MM.1S (cell line): ENCODE data around the gene UBAC2.

Experiments
- EZH2 ChIP-seq: fragments of 300-600 bp; sonication (generic); optimal IDR thresholded peaks from 2 replicates; pipeline ENCODE3; 2017; ENCODE audit warnings: low read depth, mild to moderate bottlenecking, antibody characterized with exemption, low read length, mixed read lengths
- TF ChIP-seq, protein P1 (sequence below): fragments of 300-600 bp; sonication (generic); IDR thresholded peaks from 2 replicates; pipeline ENCODE4 v1.5.1; 2016; ENCODE audit warnings: antibody characterized with exemption, low read length, mixed read lengths

DNA sequence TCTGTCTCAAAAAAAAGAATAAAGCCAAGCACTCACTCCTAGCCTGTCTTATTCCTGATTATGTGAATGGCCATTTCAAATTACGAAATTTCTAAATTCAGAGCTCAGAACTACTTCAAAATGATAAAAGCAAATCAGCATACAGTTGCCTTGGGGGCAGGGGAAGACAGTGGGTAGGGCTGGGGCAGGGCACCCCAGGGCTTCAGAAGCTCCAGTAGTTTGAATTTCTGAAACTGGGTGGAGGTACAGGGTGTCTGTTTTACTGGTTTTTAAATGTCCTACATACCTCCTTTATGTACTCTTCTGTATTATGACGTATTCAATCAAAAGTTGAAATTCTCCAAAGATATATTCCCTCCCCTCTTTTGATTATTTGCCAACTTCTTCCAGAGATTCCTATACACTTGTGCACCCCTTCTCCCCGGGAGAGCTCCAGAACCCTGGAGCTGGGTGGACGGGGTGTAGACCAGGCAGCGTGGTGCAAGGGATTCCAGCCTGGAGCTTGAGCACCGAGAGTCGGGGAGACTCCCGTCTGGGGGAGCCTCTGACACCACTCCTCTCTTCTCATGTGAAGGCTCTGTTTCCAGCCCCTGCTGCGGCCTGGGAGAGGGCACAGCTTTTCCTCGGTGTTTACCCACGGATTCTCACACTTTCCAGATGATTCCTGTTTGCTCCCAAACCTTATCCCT is 191.3 kb downstream of the UBAC2 start:
- TF ChIP-seq, protein P1, sequence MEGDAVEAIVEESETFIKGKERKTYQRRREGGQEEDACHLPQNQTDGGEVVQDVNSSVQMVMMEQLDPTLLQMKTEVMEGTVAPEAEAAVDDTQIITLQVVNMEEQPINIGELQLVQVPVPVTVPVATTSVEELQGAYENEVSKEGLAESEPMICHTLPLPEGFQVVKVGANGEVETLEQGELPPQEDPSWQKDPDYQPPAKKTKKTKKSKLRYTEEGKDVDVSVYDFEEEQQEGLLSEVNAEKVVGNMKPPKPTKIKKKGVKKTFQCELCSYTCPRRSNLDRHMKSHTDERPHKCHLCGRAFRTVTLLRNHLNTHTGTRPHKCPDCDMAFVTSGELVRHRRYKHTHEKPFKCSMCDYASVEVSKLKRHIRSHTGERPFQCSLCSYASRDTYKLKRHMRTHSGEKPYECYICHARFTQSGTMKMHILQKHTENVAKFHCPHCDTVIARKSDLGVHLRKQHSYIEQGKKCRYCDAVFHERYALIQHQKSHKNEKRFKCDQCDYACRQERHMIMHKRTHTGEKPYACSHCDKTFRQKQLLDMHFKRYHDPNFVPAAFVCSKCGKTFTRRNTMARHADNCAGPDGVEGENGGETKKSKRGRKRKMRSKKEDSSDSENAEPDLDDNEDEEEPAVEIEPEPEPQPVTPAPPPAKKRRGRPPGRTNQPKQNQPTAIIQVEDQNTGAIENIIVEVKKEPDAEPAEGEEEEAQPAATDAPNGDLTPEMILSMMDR: no peak
- TF ChIP-seq EZH2: no peak
